ENCODE measurements around the gene PRR3. TPM values are rescaled to one million over a fixed set of nuclear protein-coding genes. Genes with fewer than 3 reads are reported as not detected.
A peak's percentile ranks its signal among the peaks of the same experiment; 100 is the strongest.

Gene PRR3
- polyA plus RNA-seq, 1 donor from 2014 or later, result 13.0 TPM

GRCh38 chr6:30612213-30612612, 55.1 kb downstream of the PRR3 start:
- Histone ChIP-seq H3K27ac (ENCODE audit: low read length) (peak overlapping the region; percentile 100), H3K9ac (ENCODE audit: low read length) (peak overlapping the region; percentile 17), H3K4me2 (ENCODE audit: low read length) (peak overlapping the region; percentile 37), H4K20me1 (ENCODE audit: insufficient read depth) (no peaks in the 10 kb centered on the region), H3K27me3 (ENCODE audit: insufficient read depth, low read depth, low read length) (no peaks in the 10 kb centered on the region), H3K79me2 (replicated peaks; ENCODE audit: insufficient read depth, low read length) (peaks cover 50% of the 10 kb centered on the region), H3F3A (ENCODE audit: insufficient read depth, low read length, poor library complexity, severe bottlenecking) (peaks cover 8% of the 10 kb centered on the region), H3K36me3 (ENCODE audit: insufficient read depth, low read length) (peaks cover 9% of the 10 kb centered on the region), H3K9me3 (ENCODE audit: low read length) (no peaks in the 10 kb centered on the region), H3K4me3 (ENCODE audit: low read length) (peak overlapping the region; percentile 83), H3K9me2 (ENCODE audit: insufficient read depth, low read length) (no peaks in the 10 kb centered on the region), H2AFZ (ENCODE audit: low read depth, low read length) (no peak overlapping the region)
- TF ChIP-seq SMC3 (conservative IDR thresholded peaks at IDR 0.05; ENCODE audit: poor library complexity), result no peak
- TF ChIP-seq CTCF (IDR thresholded peaks at IDR 0.05; ENCODE audit: poor library complexity, severe bottlenecking), result peak; percentile 49

GRCh38 chr6:30612687-30613248, 55.7 kb downstream of the PRR3 start:
- Histone ChIP-seq H3K4me3 (ENCODE audit: low read length) (peak overlapping the region; percentile 83), H3K9me2 (ENCODE audit: insufficient read depth, low read length) (no peaks in the 10 kb centered on the region), H3F3A (ENCODE audit: insufficient read depth, low read length, poor library complexity, severe bottlenecking) (peaks cover 8% of the 10 kb centered on the region), H3K36me3 (ENCODE audit: insufficient read depth, low read length) (peaks cover 9% of the 10 kb centered on the region), H3K9ac (ENCODE audit: low read length) (no peak overlapping the region), H2AFZ (ENCODE audit: low read depth, low read length) (no peak overlapping the region), H3K27me3 (ENCODE audit: insufficient read depth, low read depth, low read length) (no peaks in the 10 kb centered on the region), H4K20me1 (ENCODE audit: insufficient read depth) (no peaks in the 10 kb centered on the region), H3K9me3 (ENCODE audit: low read length) (no peaks in the 10 kb centered on the region), H3K27ac (ENCODE audit: low read length) (peak overlapping the region; percentile 100), H3K79me2 (replicated peaks; ENCODE audit: insufficient read depth, low read length) (peaks cover 50% of the 10 kb centered on the region), H3K4me2 (ENCODE audit: low read length) (no peak overlapping the region)
- TF ChIP-seq TAF1 (IDR thresholded peaks at IDR 0.05; ENCODE audit: low read depth), result no peak

Small RNA genes within 50 kb of the gene (small RNA-seq; reads per million reads assigned to genes)
- gene MIR877, result 4.3 to 18.3 (median 16.9) reads per million in 3 experiments

Other genes with a start within 250 kb of the PRR3 start
- 9.2 and 14.0 TPM in 2 replicates for gene TRIM39, start 230.4 kb upstream of the PRR3 start, polyA plus RNA-seq
- 109 and 116 TPM in 2 replicates for gene RPP21, start 212.1 kb upstream of the PRR3 start, polyA plus RNA-seq
- 0.14 and 0.51 TPM in 2 replicates for gene HLA-E, start 67.8 kb upstream of the PRR3 start, polyA plus RNA-seq
- gene GNL1, start 806 bp upstream of the PRR3 start, polyA plus RNA-seq, result 32.1 and 38.9 TPM in 2 replicates
- gene ABCF1, start 14.1 kb downstream of the PRR3 start, polyA plus RNA-seq, result 17.6 and 19.5 TPM in 2 replicates
- 13.7 and 18.8 TPM in 2 replicates for gene PPP1R10, start 59.9 kb downstream of the PRR3 start, polyA plus RNA-seq
- gene MRPS18B, start 60.5 kb downstream of the PRR3 start, polyA plus RNA-seq, result 77.7 and 106 TPM in 2 replicates
- gene ATAT1, start 69.6 kb downstream of the PRR3 start, polyA plus RNA-seq, result 54.9 and 70.4 TPM in 2 replicates
- 8.5 and 12.4 TPM in 2 replicates for gene C6orf136, start 89.8 kb downstream of the PRR3 start, polyA plus RNA-seq
- 29.1 and 31.9 TPM in 2 replicates for gene DHX16, start 115.7 kb downstream of the PRR3 start, polyA plus RNA-seq
- gene PPP1R18, start 129.3 kb downstream of the PRR3 start, polyA plus RNA-seq, result 50.6 and 55.1 TPM in 2 replicates
- 7.1 and 7.5 TPM in 2 replicates for gene NRM, start 133.7 kb downstream of the PRR3 start, polyA plus RNA-seq
- 4.3 and 8.1 TPM in 2 replicates for gene MDC1, start 160.0 kb downstream of the PRR3 start, polyA plus RNA-seq
- 711 and 792 TPM in 2 replicates for gene TUBB, start 163.1 kb downstream of the PRR3 start, polyA plus RNA-seq
- gene FLOT1, start 185.4 kb downstream of the PRR3 start, polyA plus RNA-seq, result 72.7 and 84.7 TPM in 2 replicates
- 1.3 and 3.0 TPM in 2 replicates for gene IER3, start 187.3 kb downstream of the PRR3 start, polyA plus RNA-seq